GM12878 (cell line): ENCODE measurements around the gene CHKA. TPM values are rescaled to one million over a fixed set of nuclear protein-coding genes. Genes with fewer than 3 reads are reported as not detected.

Source experiments
- ATAC-seq: fragments of 200-7000 bp; cut with Tn5 transposase; 3 replicates; pipeline ENCODE4 v1.9.1; 2020; ENCODE audit warnings: mild to moderate bottlenecking, moderate library complexity
- BruUV-seq: library from RNA; stranded (reverse); fragments of 400-500 nt; replicated peaks from 2 replicates; lab custom pipeline; 2021; lab: Mats Ljungman, UMichigan
- CTCF ChIA-PET: fragments of 300-600 bp; sonication (Branson Sonifier 250); formaldehyde crosslinking; extraction: SDS; loops from one replicate; lab custom pipeline; 2021; ENCODE audit warnings: inconsistent platforms; lab: Yijun Ruan, JAX
- POLR2A ChIA-PET: fragments of 350-600 bp; formaldehyde crosslinking; extraction: SDS; loops from one replicate; lab custom pipeline; 2021; ENCODE audit warnings: inconsistent platforms; lab: Charles Lee
- RAD21 ChIA-PET: fragments of 300-600 bp; sonication (Branson Sonifier 250); formaldehyde crosslinking; loops from one replicate; lab custom pipeline; 2023; ENCODE audit warnings: antibody characterized with exemption; ENCODE audit not compliant: unreplicated experiment; lab: Charles Lee
- SMC1A ChIA-PET: fragments of 300-600 bp; sonication (Branson Sonifier 250); formaldehyde crosslinking; loops from one replicate; lab custom pipeline; 2023; ENCODE audit not compliant: unreplicated experiment, uncharacterized antibody; lab: Charles Lee
- DNase-seq: peaks from one replicate; pipeline ENCODE4 v3.0.0-alpha.2; 2011; ENCODE audit warnings: low read depth, low spot score
- FAIRE-seq: peaks from 3 replicates; lab custom pipeline; 2011; peaks lifted over from hg19 to GRCh38; lab: Jason Lieb, UNC
- H2AFZ ChIP-seq: 2 replicates; pipeline ENCODE4 v1.6.0; 2011; ENCODE audit warnings: low read depth, low read length, control low read depth; ENCODE audit not compliant: control insufficient read depth
- H3K27ac ChIP-seq: 2 replicates; pipeline ENCODE4 v1.5.1; 2011; ENCODE audit warnings: control low read depth; ENCODE audit not compliant: control insufficient read depth, insufficient read depth
- H3K27me3 ChIP-seq, 2 experiments: replicated peaks in 1 of 2; 2 replicates each; pipeline versions ENCODE4 v1.6.0 to v1.6.1; 2011; ENCODE audit warnings: low read length in 1 of 2; ENCODE audit not compliant: control insufficient read depth in 2 of 2, insufficient read depth in 2 of 2
- H3K36me3 ChIP-seq, 2 experiments: 2 replicates each; pipeline ENCODE4 v1.5.1; 2011; ENCODE audit warnings: low read length in 1 of 2; ENCODE audit not compliant: control insufficient read depth in 2 of 2, insufficient read depth in 2 of 2
- H3K4me1 ChIP-seq: 2 replicates; pipeline ENCODE4 v1.6.1; 2011; ENCODE audit warnings: mild to moderate bottlenecking, low read length, moderate library complexity, mixed read lengths; ENCODE audit not compliant: control insufficient read depth, insufficient read depth
- H3K4me2 ChIP-seq: 2 replicates; pipeline ENCODE4 v1.6.0; 2011; ENCODE audit warnings: control low read depth; ENCODE audit not compliant: control insufficient read depth, insufficient read depth
- H3K4me3 ChIP-seq: fragments of 200-600 bp; sonication (generic); 2 replicates; pipeline ENCODE4 v1.5.1; 2016
- H3K79me2 ChIP-seq: 2 replicates; pipeline ENCODE4 v1.6.0; 2011; ENCODE audit warnings: low read length; ENCODE audit not compliant: control insufficient read depth, insufficient read depth
- H3K9ac ChIP-seq: 2 replicates; pipeline ENCODE4 v1.8.0; 2011; ENCODE audit warnings: low read length, control low read depth, mixed read lengths; ENCODE audit not compliant: control insufficient read depth, insufficient read depth
- H3K9me3 ChIP-seq: replicated peaks from 3 replicates; pipeline ENCODE4 v1.5.1; 2011; ENCODE audit warnings: mild to moderate bottlenecking, low read length; ENCODE audit not compliant: control insufficient read depth, insufficient read depth
- H4K20me1 ChIP-seq: 2 replicates; pipeline ENCODE4 v1.6.0; 2011; ENCODE audit not compliant: control insufficient read depth, insufficient read depth
- JUNB ChIP-seq: IDR thresholded peaks from 2 replicates; pipeline ENCODE4 v1.6.1; 2016; ENCODE audit warnings: antibody characterized with exemption, mild to moderate bottlenecking
- MXI1 ChIP-seq: fragments of 150-350 bp; IDR thresholded peaks from 2 replicates; pipeline ENCODE4 v1.6.1; 2011; ENCODE audit warnings: low read depth, mild to moderate bottlenecking, inconsistent platforms, low read length, improper control_type of control experiment
- REST ChIP-seq: IDR thresholded peaks from 2 replicates; pipeline ENCODE4 v1.6.1; 2012; ENCODE audit warnings: mild to moderate bottlenecking, low read depth, low read length
- SREBF1 ChIP-seq: IDR thresholded peaks from 2 replicates; pipeline ENCODE4 v1.6.1; 2012; ENCODE audit warnings: mild to moderate bottlenecking, low read length
- SREBF2 ChIP-seq: IDR thresholded peaks from 2 replicates; pipeline ENCODE4 v1.6.1; 2012; ENCODE audit warnings: mild to moderate bottlenecking, low read length
- WGBS: methylation state at CpG from one replicate; pipeline ENCODE4 v1.1.6; 2016; ENCODE audit warnings: low lambda C conversion rate; ENCODE audit not compliant: insufficient replicate concordance, insufficient coverage; ENCODE audit errors: missing lambda C conversion rate; 5-methylcytosine and 5-hydroxymethylcytosine counted together
- in situ Hi-C: fragments of 300-500 bp; cut with MboI; formaldehyde crosslinking; loops from 9 replicates; pipeline ENCODE4 v1.14.3; 2018; ENCODE audit warnings: mixed read lengths
- intact Hi-C: fragments of 100-400 bp; cut with micrococcal nuclease; formaldehyde crosslinking; loops from one replicate; pipeline ENCODE4 v1.14.2; 2022; ENCODE audit not compliant: unreplicated experiment
- polyA plus RNA-seq, 11 experiments: library from polyadenylated mRNA; depleted of rRNA in 4 of 11; unstranded in 6 of 11; stranded (reverse) in 5 of 11; fragments of >200 nt; fragmentation: Nextera tagmentation in 4 of 11; fragmentation: Illumina TruSeq in 1 of 11; extraction: Ambion mirVana in 4 of 11; extraction: Trizol in 1 of 11; gene quantifications; 1 replicate in 1 of 11; 2 replicates in 10 of 11; pipeline versions ENCODE4 v1.2.1 to v1.2.3, GENCODE V29; 2011 to 2016; ENCODE audit warnings: inconsistent platforms in 2 of 11, missing spikeins in 2 of 11, low read depth in 1 of 11
- total RNA-seq, 4 experiments: library from RNA; depleted of rRNA in 3 of 4; stranded (reverse); fragments of >200 nt in 3 of 4; fragmentation: Illumina TruSeq in 1 of 4; extraction: Trizol in 1 of 4; gene quantifications; 2 replicates each; pipeline versions ENCODE4 v1.2.1 to v1.2.3, GENCODE V29; 2013 to 2021
- TF ChIP-seq, protein P1 (sequence below): fragments of 450-650 bp; IDR thresholded peaks from 2 replicates; pipeline ENCODE4 v1.6.1; 2017; ENCODE audit warnings: mild to moderate bottlenecking

CHKA gene
- total and polyA plus RNA-seq, 10 of the 15 experiments (the other 5 are each of a cell fraction or from before 2014, with no cell fraction given) = 5.2 to 29.2 (median 21.2) TPM

- no peak overlapping the region for H3K27ac ChIP-seq
- POLR2A ChIA-PET = no interaction called here
- no peak overlapping the region for H3K4me3 ChIP-seq
- no peaks in the 10 kb centered on the region for H4K20me1 ChIP-seq
- FAIRE-seq = no peak
- H2AFZ ChIP-seq = no peak overlapping the region
- RAD21 ChIA-PET = no interaction called here
- H3K79me2 ChIP-seq = peaks cover 22% of the 10 kb centered on the region
- no peak overlapping the region for H3K9ac ChIP-seq
- H3K27me3 ChIP-seq = no peaks in the 10 kb centered on the region
- TF ChIP-seq JUNB (no peak), SREBF2 (no peak), SREBF1 (no peak), MXI1 (no peak), REST (no peak)
- TF ChIP-seq, protein P1, sequence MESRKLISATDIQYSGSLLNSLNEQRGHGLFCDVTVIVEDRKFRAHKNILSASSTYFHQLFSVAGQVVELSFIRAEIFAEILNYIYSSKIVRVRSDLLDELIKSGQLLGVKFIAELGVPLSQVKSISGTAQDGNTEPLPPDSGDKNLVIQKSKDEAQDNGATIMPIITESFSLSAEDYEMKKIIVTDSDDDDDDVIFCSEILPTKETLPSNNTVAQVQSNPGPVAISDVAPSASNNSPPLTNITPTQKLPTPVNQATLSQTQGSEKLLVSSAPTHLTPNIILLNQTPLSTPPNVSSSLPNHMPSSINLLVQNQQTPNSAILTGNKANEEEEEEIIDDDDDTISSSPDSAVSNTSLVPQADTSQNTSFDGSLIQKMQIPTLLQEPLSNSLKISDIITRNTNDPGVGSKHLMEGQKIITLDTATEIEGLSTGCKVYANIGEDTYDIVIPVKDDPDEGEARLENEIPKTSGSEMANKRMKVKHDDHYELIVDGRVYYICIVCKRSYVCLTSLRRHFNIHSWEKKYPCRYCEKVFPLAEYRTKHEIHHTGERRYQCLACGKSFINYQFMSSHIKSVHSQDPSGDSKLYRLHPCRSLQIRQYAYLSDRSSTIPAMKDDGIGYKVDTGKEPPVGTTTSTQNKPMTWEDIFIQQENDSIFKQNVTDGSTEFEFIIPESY = no peak
- SMC1A ChIA-PET = no interaction called here
- BruUV-seq = no TSS peak
- CTCF ChIA-PET = no interaction called here
- intact Hi-C loops (loop anchor here (5.0 kb wide), 1 partner anchor 84 kb away; no protein-coding TSS in a partner anchor), in situ Hi-C loops (no loop called here)
- H3K9me3 ChIP-seq = no peaks in the 10 kb centered on the region
- DNase-seq = no peak
- peaks cover 3 to 15% of the 10 kb centered on the region in 2 experiments; a peak in 3 of 4 replicates for H3K36me3 ChIP-seq
- H3K4me1 ChIP-seq = peaks cover 21% of the 10 kb centered on the region
- 91% methylated on average over 12 of the region's 12 CpGs for WGBS
- H3K4me2 ChIP-seq = no peak overlapping the region
- ATAC-seq = no peak
These were observed 87.5 kb downstream of the CHKA start for GRCh38 chr11:68033708-68034045.
